Hepatocyte (in vitro differentiated cells): ENCODE data around the gene ASB5.

Source experiments
- CTCF ChIP-seq: fragments of 200-600 bp; sonication (generic); IDR thresholded peaks from 2 replicates; pipeline ENCODE4 v1.5.1; 2016; ENCODE audit warnings: antibody characterized with exemption, mild to moderate bottlenecking; ENCODE audit not compliant: poor library complexity
- EZH2 ChIP-seq: fragments of 200-600 bp; sonication (generic); IDR thresholded peaks from 2 replicates; pipeline ENCODE4 v1.6.1; 2016; ENCODE audit warnings: antibody characterized with exemption, mild to moderate bottlenecking, borderline replicate concordance

GRCh38 chr4:176222149-176222548 lies 46.9 kb downstream of the ASB5 start:
- TF ChIP-seq CTCF (no peak), EZH2 (no peak)
